C4-2B (cell line): ENCODE data around the gene SAMD4B.
A peak's percentile ranks its signal among the peaks of the same experiment; 100 is the strongest.
"Not testable (repeated sequence)": the region's sequence is repeated elsewhere in the genome, so short reads cannot be mapped to it uniquely, and the experiment has no call there.

Experiments used
- H3K27ac ChIP-seq: fragments of 450-650 bp; 2 replicates; pipeline ENCODE4 v1.5.1; 2017
- CTCF ChIP-seq: fragments of 450-650 bp; conservative IDR thresholded peaks from 2 replicates; pipeline ENCODE4 v1.5.1; 2017; ENCODE audit warnings: mild to moderate bottlenecking
- ZFX ChIP-seq: fragments of 450-650 bp; IDR thresholded peaks from 2 replicates; pipeline ENCODE4 v1.6.1; 2017

SAMD4B gene

DNA sequence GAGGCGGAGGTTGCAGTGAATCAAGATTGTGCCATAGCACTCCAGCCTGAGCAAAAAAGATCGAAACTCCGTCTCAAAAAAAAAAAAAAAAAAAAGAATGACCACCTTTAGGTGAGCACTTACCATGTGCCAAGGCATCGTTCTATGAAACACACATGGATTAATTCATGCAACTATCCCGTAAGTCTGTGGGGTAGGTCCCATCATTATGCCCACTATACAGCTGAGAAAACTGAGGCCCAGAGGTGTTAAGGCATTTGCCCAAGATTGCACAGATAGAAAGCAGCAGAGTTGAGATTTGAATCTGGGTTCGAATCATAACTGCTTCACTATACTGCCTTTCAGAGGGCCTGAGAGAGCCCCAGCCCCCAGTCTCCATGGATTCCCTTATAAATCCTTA lies 8.7 kb upstream of the SAMD4B start:
- H3K27ac ChIP-seq: no peak overlapping the region
- no peak for TF ChIP-seq ZFX
- TF ChIP-seq CTCF: no peak

DNA sequence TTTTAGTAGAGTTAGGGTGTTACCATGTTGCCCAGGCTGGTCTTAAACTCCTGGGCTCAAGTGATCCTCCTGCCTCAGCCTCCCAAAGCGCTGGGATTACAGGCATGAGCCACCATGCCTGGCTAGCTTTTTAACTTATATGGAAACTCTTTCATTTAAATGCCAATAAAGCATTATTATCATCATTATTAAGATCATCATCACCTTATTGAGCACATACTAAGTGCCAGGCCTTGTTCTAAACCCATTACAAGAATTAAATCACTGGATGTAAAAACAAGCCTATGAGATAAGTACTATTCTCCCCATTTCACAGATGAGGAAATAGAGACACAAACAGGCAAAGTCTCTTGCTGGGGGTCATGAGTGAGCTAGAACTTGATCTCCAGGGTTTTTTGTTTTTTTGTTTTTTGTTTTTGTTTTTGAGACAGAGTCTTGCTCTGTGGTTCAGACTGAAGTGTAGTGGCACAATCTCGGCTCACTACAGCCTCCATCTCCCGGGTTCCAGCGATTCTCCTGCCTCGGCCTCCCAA lies 7.7 kb upstream of the SAMD4B start:
- H3K27ac ChIP-seq: no peak overlapping the region
- TF ChIP-seq CTCF: no peak
- TF ChIP-seq ZFX: no peak

GRCh38 chr19:39335168-39335548 lies 7.1 kb upstream of the SAMD4B start:
- no peak overlapping the region for H3K27ac ChIP-seq
- TF ChIP-seq CTCF (no peak), ZFX (no peak)

DNA sequence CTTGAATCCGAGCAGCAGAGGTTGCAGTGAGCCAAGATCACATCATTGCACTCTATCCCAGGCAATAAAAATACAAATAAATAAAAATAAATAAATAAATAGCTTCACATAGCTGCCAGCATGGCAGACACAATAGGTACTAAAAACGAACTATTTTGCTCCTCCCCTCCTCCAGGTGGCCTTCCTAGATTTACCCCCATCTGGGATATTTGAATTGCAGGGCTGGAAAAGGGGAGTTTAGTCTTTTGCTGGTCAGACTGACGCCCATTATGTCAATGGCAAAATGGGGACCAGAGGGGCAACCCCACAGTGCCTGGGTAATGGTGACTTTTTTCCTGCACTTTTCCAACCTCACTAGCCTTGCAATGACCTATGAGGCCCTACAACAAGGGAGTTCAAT lies 5.7 kb upstream of the SAMD4B start:
- no peak overlapping the region for H3K27ac ChIP-seq
- TF ChIP-seq CTCF: no peak

DNA sequence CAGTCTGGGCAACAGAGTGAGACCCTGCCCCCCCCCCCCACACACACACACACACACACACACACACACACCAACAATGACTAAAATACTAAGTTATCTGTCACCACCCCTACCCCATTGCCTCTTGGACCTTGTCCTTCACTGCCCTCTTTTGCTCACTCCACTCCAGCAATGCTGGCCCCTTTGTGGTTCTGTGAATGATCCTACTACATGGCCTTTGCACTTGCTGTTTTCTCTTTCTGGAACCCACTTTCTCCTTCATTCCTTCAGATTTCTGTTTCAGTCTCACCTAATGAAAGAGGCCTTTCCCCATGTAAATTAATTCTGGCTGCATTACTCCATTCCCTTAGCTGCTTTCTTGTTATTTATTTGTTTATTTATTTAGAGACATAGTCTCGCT lies 2.5 kb upstream of the SAMD4B start:
- TF ChIP-seq CTCF (no peak), ZFX (no peak)
- no peak overlapping the region for H3K27ac ChIP-seq

DNA sequence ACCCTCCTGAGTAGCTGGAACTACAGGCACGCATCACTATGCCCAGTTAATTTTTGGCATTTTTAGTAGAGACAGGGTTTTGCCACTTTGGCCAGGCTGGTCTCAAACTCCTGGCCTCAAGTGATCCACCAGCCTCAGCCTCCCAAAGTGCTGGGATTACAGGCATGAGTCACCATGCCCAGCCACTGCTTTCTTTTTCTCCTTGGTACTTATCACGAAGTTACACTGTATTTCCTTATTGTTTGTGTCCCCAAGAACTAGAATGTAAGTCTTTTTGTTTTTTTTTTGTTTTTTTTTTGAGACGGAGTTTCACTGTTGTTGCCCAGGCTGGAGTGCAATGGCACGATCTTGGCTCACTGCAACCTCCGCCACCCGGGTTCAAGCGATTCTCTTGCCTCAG lies 2.1 kb upstream of the SAMD4B start:
- not testable (repeated sequence) for H3K27ac ChIP-seq

DNA sequence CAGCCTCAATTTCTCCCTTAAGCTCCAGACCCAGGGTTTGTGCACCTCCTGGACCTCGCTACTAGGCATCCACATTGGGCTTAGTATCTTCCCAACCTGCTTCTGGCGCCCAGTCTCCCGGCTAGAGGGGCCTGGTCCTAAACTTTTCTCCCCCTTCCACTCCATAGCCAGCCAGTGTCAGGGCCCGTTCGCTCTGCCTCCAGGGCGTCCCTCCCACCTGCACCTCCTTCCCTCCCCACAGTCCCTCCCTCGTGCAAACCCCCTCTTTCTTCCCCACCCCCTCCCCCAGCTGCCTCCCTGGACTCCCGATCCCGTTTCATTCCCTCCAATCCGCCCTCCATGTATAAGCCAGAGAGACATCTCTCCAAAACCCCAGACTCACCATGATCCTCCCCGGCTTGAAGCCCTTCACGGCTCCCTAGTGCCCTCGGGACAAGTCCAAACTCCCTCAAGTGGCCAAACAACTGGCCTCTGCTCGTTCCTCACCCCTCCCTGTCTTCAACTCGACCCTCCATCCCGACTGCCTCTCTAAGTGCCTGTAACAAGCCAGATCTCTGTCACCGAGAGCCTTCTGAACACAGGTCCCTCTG lies 997 bp upstream of the SAMD4B start:
- peak overlapping the region; percentile 77 for H3K27ac ChIP-seq
- TF ChIP-seq CTCF (no peak), ZFX (no peak)

- H3K27ac ChIP-seq: peak overlapping the region; percentile 77
These were observed 555 bp downstream of the SAMD4B start for GRCh38 chr19:39342647-39343305.

More at GRCh38 chr19:39342647-39343305, 555 bp downstream of the SAMD4B start:
- no peak; the same call in 1 of the 2 replicates for TF ChIP-seq ZFX
- TF ChIP-seq CTCF: no peak
